T-helper 1 cell treated with Interleukin-12 subunit alpha and Interleukin-12 subunit beta and Interleukin-4 antibody, amounts not matched to agents 30 μg/mL and 1 μg/mL, for 36 hours (primary cell): ENCODE measurements around the gene HLTF.
A peak's percentile ranks its signal among the peaks of the same experiment; 100 is the strongest.

Experiments
- H3K27ac Mint-ChIP-seq: one replicate; pipeline ENCODE4 v1.8.0; 2021; ENCODE audit warnings: mild to moderate bottlenecking, mixed read lengths
- H3K27me3 Mint-ChIP-seq: one replicate; pipeline ENCODE4 v1.8.0; 2021; ENCODE audit warnings: low read depth, mixed read lengths
- H3K36me3 Mint-ChIP-seq: one replicate; pipeline ENCODE4 v1.8.0; 2021; ENCODE audit warnings: low read depth, mixed read lengths
- H3K4me1 Mint-ChIP-seq: one replicate; pipeline ENCODE4 v1.8.0; 2021; ENCODE audit warnings: low read depth, mixed read lengths
- H3K4me3 Mint-ChIP-seq: one replicate; pipeline ENCODE4 v1.8.0; 2021; ENCODE audit warnings: mild to moderate bottlenecking, moderate library complexity, mixed read lengths
- H3K9me3 Mint-ChIP-seq: one replicate; pipeline ENCODE4 v1.8.0; 2021; ENCODE audit warnings: mixed read lengths

HLTF gene

DNA sequence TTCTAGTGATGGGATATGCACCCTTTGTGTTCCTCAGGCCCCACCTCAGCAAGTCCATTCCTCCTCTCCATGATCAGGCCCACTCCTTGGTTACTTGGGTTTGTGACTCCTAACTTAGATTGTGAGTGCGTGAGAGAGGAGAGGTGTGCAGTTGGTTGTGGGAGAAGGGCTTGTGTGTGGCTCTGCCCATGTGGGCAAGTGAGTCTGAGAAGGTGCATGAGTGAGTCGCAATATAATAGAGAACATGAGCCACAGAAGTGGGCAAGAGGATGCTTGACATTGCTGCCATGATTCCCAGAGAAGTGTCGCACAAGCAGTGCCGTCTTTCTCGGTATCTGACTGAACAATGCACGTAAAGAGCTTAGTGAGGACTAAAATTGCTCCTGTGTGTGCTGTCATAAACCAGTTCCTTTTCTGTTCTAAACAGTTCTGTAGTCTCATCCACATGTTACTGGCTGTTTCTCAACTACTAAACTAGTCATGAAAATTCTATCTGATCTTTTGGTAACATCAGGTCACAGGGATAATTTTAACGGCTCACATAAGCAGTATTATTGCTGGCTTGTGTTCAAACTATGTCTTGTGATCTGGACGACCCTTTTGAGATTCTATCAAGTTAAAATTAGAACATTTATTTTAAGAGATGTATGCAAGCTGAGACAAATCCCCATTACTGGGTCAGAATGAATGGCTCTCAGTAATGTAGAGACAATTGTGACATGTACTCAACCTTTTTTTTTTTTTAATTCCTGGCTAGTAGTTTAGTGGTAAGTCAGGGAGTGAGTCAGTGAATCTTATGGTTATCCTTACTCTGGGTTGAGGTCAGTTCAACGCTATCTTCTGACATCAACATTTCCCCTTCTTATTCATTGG lies 69.4 kb downstream of the HLTF start:
- Mint-ChIP-seq H3K27ac (peak overlapping the region; percentile 45), H3K4me1 (peaks cover 15% of the 10 kb centered on the region), H3K36me3 (peaks cover 34% of the 10 kb centered on the region), H3K4me3 (no peak overlapping the region), H3K27me3 (no peaks in the 10 kb centered on the region), H3K9me3 (no peaks in the 10 kb centered on the region)

DNA sequence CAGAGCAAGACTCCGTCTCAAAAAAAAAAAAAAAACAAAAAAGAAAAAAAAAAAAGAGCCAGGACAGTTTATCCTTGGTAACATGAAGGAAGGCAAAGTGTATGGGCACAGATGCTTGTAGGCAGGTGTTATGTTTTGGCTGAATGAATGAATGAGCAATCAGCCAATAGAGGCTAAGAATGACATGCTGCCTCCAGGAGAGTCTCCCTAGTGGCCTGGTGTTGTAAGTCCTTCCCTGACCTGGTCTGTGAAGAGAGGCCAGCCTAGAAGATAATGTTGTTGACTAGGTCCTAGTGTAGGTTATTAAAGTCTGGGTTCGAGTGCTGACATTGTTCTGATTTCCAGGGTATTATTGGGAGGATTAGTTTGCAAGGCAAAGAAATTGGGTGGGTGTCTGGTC lies 70.1 kb downstream of the HLTF start:
- no peaks in the 10 kb centered on the region for H3K27me3 Mint-ChIP-seq
- peaks cover 17% of the 10 kb centered on the region for H3K4me1 Mint-ChIP-seq
- no peak overlapping the region for H3K27ac Mint-ChIP-seq
- H3K4me3 Mint-ChIP-seq: no peak overlapping the region
- no peaks in the 10 kb centered on the region for H3K9me3 Mint-ChIP-seq
- peaks cover 40% of the 10 kb centered on the region for H3K36me3 Mint-ChIP-seq

DNA sequence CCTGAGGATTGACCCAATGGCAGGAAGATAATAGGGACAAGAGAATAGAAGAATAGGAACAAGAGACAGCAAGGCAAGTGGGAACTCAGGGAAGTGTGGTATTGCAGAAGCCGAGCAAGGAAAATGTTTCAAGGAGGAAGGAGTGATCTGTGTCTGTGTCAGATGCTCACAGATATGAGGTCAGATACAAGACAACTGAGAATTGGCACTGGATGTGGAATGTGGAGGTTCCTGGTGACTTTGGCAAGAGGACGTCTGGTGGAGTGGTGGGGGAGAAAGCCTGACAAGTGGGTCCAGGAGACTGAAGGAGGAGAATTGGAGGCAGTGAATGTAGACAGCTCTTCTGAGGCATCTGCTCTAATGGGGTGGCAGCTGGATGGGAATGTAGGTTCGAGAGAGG lies 70.9 kb downstream of the HLTF start:
- H3K36me3 Mint-ChIP-seq: peaks cover 47% of the 10 kb centered on the region
- no peaks in the 10 kb centered on the region for H3K9me3 Mint-ChIP-seq
- peak overlapping the region; percentile 26 for H3K27ac Mint-ChIP-seq
- no peaks in the 10 kb centered on the region for H3K27me3 Mint-ChIP-seq
- no peak overlapping the region for H3K4me3 Mint-ChIP-seq
- H3K4me1 Mint-ChIP-seq: peaks cover 26% of the 10 kb centered on the region

DNA sequence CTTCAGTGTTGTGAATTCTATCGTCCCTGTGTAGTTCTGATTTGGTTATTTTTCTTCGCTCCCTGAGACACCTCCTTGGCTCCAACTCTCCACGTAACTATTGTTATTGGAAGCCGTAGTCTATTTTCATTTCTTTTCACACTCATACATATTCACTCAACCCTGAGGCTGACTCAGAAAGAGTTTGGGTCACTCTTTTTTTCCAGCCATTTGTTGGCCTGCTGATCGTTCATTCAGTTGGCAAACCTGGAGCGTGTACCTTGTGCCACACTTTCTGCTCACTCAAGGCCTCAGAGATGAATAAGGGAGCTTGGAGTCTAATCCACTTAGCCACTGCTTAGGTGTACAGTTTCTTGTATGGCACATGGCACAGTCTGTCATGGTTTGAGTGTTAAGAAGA lies 72.6 kb downstream of the HLTF start:
- peaks cover 50% of the 10 kb centered on the region for H3K36me3 Mint-ChIP-seq
- H3K4me3 Mint-ChIP-seq: no peak overlapping the region
- H3K27me3 Mint-ChIP-seq: no peaks in the 10 kb centered on the region
- H3K27ac Mint-ChIP-seq: no peak overlapping the region
- H3K4me1 Mint-ChIP-seq: peaks cover 36% of the 10 kb centered on the region
- no peaks in the 10 kb centered on the region for H3K9me3 Mint-ChIP-seq

DNA sequence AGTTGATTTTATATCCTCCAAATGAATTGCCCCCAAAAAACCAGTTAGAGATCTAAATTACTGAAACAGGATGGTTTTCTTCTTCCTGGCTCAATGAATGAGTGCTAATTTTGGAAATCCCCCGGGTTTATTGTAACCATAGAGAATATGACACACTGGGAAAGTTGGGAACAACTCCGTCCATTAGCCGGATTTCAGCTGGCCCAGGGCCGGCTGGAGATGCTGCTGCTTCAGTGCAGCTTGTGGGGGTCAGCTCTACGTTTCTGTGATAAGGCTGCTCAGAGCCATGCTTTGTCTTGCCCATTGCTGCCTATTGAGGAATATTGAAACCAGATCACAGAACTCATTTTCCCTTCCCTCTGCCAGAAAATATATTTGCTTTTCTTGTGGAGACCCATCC lies 74.7 kb downstream of the HLTF start:
- H3K27me3 Mint-ChIP-seq: no peaks in the 10 kb centered on the region
- H3K4me1 Mint-ChIP-seq: peaks cover 39% of the 10 kb centered on the region
- no peak overlapping the region for H3K4me3 Mint-ChIP-seq
- no peaks in the 10 kb centered on the region for H3K9me3 Mint-ChIP-seq
- peaks cover 61% of the 10 kb centered on the region for H3K36me3 Mint-ChIP-seq
- peak overlapping the region; percentile 39 for H3K27ac Mint-ChIP-seq

DNA sequence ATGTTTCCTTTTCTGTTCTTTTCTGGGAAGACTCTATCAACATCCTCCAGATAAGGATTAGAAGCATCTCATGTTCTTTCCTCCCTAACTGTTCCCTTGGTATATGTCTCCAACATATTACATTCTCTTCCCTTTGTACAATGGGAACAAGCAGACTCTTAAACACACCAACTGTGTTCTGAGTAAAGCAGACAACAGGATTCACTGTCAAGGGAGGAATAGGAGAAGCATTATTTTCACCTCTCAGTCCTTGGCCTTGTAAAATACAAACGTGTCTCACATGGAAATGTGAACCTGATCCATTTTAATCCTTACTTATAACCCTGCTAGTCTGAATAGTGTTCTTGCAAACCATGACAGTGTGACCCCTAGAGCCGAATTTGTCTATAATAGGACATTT lies 75.4 kb downstream of the HLTF start:
- H3K27me3 Mint-ChIP-seq: no peaks in the 10 kb centered on the region
- peaks cover 60% of the 10 kb centered on the region for H3K36me3 Mint-ChIP-seq
- H3K9me3 Mint-ChIP-seq: no peaks in the 10 kb centered on the region
- H3K4me3 Mint-ChIP-seq: no peak overlapping the region
- peak overlapping the region; percentile 33 for H3K27ac Mint-ChIP-seq
- H3K4me1 Mint-ChIP-seq: peaks cover 38% of the 10 kb centered on the region

DNA sequence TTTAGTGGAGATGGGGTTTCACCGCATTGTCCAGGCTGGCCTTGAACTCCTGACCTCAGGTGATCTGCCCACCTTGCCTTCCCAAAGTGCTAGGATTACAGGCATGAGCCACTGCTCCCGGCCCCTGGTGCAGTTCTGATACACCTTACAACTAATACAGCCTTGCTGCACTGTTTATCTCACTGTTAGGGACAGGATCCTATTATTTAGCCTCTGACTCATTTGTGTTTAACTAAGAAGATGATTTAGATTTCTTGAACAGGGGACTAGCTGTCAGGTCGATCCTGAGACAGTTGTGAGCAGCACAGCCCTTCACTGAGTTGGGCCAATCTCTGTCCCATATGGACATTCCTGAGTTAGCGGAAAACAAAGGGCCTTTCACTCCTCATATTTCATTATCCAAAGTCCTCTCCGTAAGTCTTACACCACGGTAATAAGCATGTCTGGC lies 75.8 kb downstream of the HLTF start:
- peaks cover 60% of the 10 kb centered on the region for H3K36me3 Mint-ChIP-seq
- H3K4me1 Mint-ChIP-seq: peaks cover 35% of the 10 kb centered on the region
- H3K27ac Mint-ChIP-seq: peak overlapping the region; percentile 33
- H3K4me3 Mint-ChIP-seq: no peak overlapping the region
- H3K9me3 Mint-ChIP-seq: no peaks in the 10 kb centered on the region
- no peaks in the 10 kb centered on the region for H3K27me3 Mint-ChIP-seq

DNA sequence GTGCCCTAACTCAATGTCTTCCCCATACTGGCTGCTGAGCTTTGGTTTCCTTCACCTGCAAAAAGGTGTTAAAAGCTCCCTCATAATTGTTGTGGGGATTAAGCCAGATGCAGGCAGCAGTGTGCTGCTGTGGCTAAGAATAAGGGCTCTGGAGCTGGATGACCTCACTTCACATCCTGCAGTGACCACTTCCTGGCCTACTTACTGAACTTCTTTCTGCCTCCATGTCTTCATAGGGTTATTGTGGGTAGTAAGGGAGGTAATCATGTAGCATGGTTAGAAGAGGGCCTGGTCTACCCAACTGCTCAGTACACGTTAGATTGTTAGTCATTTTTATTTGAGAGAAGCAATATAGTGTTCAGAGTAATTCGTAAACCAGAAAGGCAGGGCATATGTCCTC lies 76.6 kb downstream of the HLTF start:
- Mint-ChIP-seq H3K27ac (peak overlapping the region; percentile 76), H3K4me3 (peak overlapping the region; percentile 1), H3K27me3 (no peaks in the 10 kb centered on the region), H3K36me3 (peaks cover 54% of the 10 kb centered on the region), H3K4me1 (peaks cover 31% of the 10 kb centered on the region), H3K9me3 (no peaks in the 10 kb centered on the region)

DNA sequence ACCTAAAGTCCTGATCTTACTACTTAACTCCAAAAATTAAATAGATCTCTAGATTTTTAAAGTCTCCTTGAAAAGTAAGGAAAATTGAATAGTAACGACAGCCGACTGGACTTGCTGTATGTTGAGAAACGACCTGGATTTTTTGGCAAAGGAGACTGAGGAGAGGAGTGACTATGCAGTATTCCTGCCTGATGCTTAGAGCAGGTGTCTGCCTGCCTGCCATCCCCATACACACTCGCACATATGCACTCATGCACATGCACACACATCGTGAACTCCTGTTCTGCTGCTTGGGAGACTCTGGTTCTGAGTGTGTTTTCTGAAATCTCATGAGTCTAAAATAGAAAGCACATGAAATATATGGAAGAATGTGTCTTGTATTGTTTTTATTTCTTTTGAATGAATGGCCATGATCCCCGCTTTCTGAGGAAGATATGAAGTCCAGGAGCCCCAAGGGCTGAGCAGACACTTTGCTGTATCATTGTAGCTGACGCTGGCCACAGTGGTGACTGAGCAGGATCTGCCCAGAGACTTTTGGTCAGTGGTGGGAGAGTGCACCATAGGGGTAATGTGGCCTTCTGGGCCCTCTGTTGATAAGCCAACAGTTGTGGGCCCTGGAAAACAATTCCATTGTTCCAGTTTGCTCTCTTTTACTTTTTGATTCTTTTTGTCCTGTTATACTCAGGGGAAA lies 78.6 kb downstream of the HLTF start:
- peaks cover 53% of the 10 kb centered on the region for H3K36me3 Mint-ChIP-seq
- H3K27ac Mint-ChIP-seq: peak overlapping the region; percentile 1
- no peaks in the 10 kb centered on the region for H3K27me3 Mint-ChIP-seq
- H3K4me3 Mint-ChIP-seq: no peak overlapping the region
- no peaks in the 10 kb centered on the region for H3K9me3 Mint-ChIP-seq
- peaks cover 34% of the 10 kb centered on the region for H3K4me1 Mint-ChIP-seq

DNA sequence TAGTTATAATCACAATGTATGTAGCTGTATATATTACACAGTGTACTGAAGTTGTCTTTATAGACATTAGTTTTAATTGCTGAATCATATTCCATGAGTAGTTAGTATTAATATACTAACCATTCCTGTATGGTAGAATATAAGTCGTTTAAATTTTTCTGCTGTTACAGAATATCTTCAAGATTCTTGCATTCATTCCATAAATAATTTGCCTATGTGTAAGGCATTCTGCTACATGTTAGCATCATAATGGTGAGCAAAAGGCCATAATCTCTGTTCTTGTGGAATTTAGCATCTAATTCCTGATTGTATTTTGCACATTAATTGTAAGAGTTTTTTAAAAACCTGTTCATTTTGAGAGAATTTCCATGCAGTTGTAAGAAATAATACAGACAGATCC lies 80.9 kb downstream of the HLTF start:
- no peaks in the 10 kb centered on the region for H3K9me3 Mint-ChIP-seq
- H3K27me3 Mint-ChIP-seq: no peaks in the 10 kb centered on the region
- H3K4me1 Mint-ChIP-seq: peaks cover 31% of the 10 kb centered on the region
- peaks cover 46% of the 10 kb centered on the region for H3K36me3 Mint-ChIP-seq
- H3K4me3 Mint-ChIP-seq: no peak overlapping the region
- H3K27ac Mint-ChIP-seq: no peak overlapping the region

DNA sequence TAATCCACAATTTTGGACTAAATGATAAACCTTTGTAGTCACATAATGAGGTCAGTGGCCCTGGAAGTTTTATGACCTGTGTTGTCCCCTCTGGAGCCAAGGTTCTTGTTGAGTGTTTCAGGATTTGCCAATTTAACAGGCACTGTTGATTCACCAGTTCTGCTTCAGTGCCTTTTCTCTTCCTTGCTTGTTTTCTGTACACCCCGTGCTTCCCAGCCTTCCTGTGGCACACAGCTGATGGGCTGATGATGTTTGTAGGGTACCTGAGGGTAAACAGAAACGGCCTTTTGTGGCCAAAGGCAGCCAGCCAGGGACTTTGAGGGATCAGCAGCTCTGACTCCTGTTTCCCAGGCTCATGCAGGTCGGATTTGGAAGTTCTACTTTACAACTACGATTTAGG lies 81.7 kb downstream of the HLTF start:
- Mint-ChIP-seq H3K4me3 (no peak overlapping the region), H3K9me3 (no peaks in the 10 kb centered on the region), H3K4me1 (peaks cover 35% of the 10 kb centered on the region), H3K36me3 (peaks cover 47% of the 10 kb centered on the region), H3K27ac (no peak overlapping the region), H3K27me3 (no peaks in the 10 kb centered on the region)

DNA sequence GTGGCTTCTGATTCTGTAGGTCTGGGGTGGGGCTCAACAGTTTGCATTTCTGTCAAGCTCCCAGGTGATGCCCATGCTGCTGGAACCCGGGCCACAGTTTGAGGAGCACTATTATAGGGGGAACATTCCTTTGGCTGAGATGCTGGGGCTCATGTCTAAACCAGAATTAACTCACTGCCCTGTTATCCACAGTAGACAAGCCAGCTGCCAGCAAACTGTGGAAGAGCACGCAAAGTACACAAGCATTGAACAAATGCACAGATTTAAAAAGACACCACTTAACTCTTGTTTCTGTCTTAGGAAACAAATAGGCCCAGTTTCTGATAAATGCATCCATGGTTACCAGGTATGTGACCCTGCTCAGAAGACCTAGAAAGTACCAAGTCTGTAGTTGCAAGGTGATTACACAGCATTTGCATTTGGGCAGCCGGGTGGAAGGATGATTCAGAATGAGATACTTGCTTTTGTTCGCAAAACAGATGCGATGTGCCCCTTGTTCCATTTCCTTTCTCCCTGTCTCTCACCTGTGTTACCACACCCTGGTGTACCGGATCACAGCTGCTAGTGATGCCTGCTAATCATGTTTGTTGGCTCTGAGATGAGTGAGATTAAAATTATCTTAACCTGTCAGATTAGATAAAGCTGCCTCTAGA lies 82.6 kb downstream of the HLTF start:
- no peaks in the 10 kb centered on the region for H3K9me3 Mint-ChIP-seq
- H3K4me1 Mint-ChIP-seq: peaks cover 36% of the 10 kb centered on the region
- H3K27ac Mint-ChIP-seq: no peak overlapping the region
- H3K27me3 Mint-ChIP-seq: no peaks in the 10 kb centered on the region
- H3K36me3 Mint-ChIP-seq: peaks cover 44% of the 10 kb centered on the region
- peak overlapping the region; percentile 46 for H3K4me3 Mint-ChIP-seq

DNA sequence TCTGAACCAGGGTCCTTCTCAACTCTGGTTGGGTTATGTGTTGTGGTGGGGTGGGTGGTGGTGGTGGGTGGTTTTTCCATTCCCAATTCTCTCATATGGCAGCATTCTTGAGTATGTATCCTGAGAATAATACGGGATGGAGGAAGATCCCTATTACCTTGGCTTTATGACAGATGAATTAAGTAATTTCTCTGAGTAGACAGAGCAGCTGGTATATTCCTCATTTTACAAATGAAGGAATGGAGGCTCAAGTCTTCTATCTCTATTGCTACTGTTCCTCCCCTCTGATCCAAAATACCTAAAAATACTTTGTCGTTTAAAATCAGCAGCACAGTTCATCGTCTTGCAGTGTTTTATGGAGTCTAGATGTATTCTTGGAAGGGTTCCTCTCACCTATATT lies 84.6 kb downstream of the HLTF start:
- H3K4me1 Mint-ChIP-seq: peaks cover 44% of the 10 kb centered on the region
- H3K36me3 Mint-ChIP-seq: peaks cover 48% of the 10 kb centered on the region
- H3K27ac Mint-ChIP-seq: no peak overlapping the region
- H3K4me3 Mint-ChIP-seq: no peak overlapping the region
- no peaks in the 10 kb centered on the region for H3K9me3 Mint-ChIP-seq
- no peaks in the 10 kb centered on the region for H3K27me3 Mint-ChIP-seq

DNA sequence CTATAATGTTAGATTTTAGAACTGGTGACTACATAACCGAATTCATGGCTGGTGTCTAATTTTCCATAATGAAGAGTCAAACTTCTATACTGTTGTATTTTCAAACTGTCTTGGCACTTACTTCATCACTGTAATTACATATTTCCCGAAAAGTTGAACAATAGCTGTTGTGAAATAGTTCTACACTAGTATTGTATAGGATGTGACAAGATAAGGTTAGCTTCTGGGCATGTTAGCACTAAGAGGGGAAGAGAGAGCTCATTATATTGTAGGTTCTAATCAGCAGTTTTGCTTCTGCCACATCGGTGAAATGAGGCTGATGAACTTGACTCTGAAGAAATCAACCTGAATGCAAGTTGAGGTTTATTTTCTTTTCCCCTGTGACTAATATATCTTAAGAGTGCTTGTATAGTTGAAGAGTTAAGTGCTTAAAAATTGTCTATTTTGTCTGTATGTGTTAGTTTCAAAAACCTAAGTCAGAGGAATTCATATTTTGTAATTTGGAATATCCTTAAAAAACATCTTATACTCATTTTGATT lies 86.1 kb downstream of the HLTF start:
- Mint-ChIP-seq H3K36me3 (peaks cover 54% of the 10 kb centered on the region), H3K27me3 (no peaks in the 10 kb centered on the region), H3K27ac (no peak overlapping the region), H3K4me1 (peaks cover 47% of the 10 kb centered on the region), H3K9me3 (no peaks in the 10 kb centered on the region), H3K4me3 (no peak overlapping the region)
